Measurements from ENCODE around the gene CYSTM1.

CYSTM1 gene

DNA sequence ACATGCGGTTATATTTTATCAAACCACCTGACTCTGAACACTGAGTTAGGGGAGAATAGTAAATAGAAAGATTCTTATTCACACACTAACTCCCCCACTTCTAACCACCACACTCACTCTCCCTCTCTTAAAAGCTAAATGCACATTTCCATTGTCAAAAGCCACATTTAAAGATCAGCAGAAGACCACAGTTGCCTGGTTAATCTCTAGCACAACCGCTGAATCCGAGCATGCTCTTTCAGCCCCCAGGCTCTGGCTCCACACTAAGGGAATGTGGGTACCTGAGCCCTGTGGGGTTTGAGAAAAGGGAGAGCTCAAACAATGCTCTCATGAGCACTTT is 92.2 kb downstream of the CYSTM1 start:
- DNase-seq (ENCODE audit: low read depth), result no peak
- no peak overlapping the region for H3K4me3 ChIP-seq (ENCODE audit: low read depth, low read length)
- TF ChIP-seq MYC (IDR thresholded peaks at IDR 0.05; ENCODE audit: low read depth, low read length) (no peak), POLR2A (IDR thresholded peaks at IDR 0.05; ENCODE audit: extremely low read depth, insufficient read length) (no peak)
- TF ChIP-seq, protein P1, sequence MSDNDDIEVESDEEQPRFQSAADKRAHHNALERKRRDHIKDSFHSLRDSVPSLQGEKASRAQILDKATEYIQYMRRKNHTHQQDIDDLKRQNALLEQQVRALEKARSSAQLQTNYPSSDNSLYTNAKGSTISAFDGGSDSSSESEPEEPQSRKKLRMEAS (IDR thresholded peaks at IDR 0.05; ENCODE audit: low read depth, low read length), result no peak
- TF ChIP-seq, protein P2, sequence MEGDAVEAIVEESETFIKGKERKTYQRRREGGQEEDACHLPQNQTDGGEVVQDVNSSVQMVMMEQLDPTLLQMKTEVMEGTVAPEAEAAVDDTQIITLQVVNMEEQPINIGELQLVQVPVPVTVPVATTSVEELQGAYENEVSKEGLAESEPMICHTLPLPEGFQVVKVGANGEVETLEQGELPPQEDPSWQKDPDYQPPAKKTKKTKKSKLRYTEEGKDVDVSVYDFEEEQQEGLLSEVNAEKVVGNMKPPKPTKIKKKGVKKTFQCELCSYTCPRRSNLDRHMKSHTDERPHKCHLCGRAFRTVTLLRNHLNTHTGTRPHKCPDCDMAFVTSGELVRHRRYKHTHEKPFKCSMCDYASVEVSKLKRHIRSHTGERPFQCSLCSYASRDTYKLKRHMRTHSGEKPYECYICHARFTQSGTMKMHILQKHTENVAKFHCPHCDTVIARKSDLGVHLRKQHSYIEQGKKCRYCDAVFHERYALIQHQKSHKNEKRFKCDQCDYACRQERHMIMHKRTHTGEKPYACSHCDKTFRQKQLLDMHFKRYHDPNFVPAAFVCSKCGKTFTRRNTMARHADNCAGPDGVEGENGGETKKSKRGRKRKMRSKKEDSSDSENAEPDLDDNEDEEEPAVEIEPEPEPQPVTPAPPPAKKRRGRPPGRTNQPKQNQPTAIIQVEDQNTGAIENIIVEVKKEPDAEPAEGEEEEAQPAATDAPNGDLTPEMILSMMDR (IDR thresholded peaks at IDR 0.05; ENCODE audit: low read depth, low read length), result no peak

DNA sequence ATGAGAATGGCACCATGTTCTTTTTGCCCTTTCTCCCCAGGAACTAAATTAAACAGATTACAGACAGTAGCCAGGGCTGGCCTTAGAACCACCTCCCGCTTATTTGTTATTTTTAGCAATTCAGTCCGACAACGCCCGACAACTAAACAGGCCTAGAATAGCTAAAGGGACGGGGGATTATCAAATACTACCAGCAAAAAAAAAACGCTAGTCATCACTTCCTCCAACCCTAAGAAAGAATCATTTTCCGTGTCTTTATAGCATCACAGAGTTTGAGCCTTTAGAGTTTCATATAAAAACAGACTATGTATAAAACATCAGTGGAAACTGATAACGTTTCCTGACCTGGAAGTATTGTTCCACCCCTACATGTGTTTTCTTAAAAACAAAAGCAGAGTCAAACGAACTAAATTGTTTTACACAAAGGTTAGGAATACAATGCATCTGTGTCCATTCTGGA is 92.6 kb downstream of the CYSTM1 start:
- no peak for DNase-seq (ENCODE audit: low read depth)
- no peak overlapping the region for H3K4me3 ChIP-seq (ENCODE audit: low read depth, low read length)
- TF ChIP-seq POLR2A (IDR thresholded peaks at IDR 0.05; ENCODE audit: extremely low read depth, insufficient read length), result no peak
- TF ChIP-seq, protein P1 (IDR thresholded peaks at IDR 0.05; ENCODE audit: low read depth, low read length), result no peak
- no peak for TF ChIP-seq MYC (IDR thresholded peaks at IDR 0.05; ENCODE audit: low read depth, low read length)
- TF ChIP-seq, protein P2 (IDR thresholded peaks at IDR 0.05; ENCODE audit: low read depth, low read length), result no peak

DNA sequence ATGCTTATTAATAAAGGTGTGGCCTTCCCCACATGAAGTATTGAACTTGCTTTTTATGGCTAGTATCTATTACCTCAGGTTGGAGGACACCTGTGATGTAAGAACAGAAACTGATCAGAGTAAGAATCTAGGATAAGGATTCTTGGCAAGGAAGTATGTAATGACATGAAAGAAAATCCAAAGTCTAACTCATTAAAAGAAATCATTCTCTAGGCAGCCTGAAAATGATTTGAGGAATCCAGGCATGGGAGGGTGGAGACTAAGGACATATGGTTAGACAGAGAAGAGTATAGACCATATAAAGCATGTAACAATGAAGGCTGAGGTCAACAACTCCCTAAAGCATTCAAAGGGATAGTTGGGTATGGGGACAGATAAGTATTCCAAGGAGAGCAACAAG is 95.0 kb downstream of the CYSTM1 start:
- no peak overlapping the region for H3K4me3 ChIP-seq (ENCODE audit: low read depth, low read length)
- DNase-seq (ENCODE audit: low read depth), result no peak
- TF ChIP-seq POLR2A (IDR thresholded peaks at IDR 0.05; ENCODE audit: extremely low read depth, insufficient read length) (no peak), MYC (IDR thresholded peaks at IDR 0.05; ENCODE audit: low read depth, low read length) (no peak)
- TF ChIP-seq, protein P2 (IDR thresholded peaks at IDR 0.05; ENCODE audit: low read depth, low read length), result no peak
- TF ChIP-seq, protein P1 (IDR thresholded peaks at IDR 0.05; ENCODE audit: low read depth, low read length), result no peak

DNA sequence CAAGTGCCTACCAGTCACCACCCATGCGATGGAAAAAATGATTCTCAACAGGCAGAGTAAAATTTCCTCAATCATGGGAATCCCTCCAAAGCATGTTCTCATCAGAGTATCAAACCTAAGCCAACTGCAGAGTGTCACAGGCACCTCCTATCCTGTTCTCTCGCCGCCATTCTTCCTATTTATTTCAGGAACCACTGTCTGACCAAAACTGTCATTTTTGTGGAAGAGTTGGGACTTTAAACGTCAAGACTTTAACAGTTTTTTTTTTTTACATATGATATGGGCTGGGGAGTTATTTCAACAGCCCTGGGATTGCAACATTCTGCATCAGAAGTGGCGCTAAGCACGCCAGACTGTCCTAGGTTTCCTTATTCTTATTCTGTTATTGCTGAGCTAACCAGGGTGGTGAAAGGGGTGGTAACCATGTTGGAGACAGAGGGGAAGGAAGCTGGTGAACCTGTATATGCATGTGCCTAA is 98.5 kb downstream of the CYSTM1 start:
- peak overlapping the region; percentile 42 for H3K4me3 ChIP-seq (ENCODE audit: low read depth, low read length)
- TF ChIP-seq, protein P1 (IDR thresholded peaks at IDR 0.05; ENCODE audit: low read depth, low read length), result peak; percentile 84
- TF ChIP-seq MYC (IDR thresholded peaks at IDR 0.05; ENCODE audit: low read depth, low read length) (peak; percentile 79), POLR2A (IDR thresholded peaks at IDR 0.05; ENCODE audit: extremely low read depth, insufficient read length) (no peak)
- TF ChIP-seq, protein P2 (IDR thresholded peaks at IDR 0.05; ENCODE audit: low read depth, low read length), result no peak
- DNase-seq (ENCODE audit: low read depth), result peak; percentile 95

DNA sequence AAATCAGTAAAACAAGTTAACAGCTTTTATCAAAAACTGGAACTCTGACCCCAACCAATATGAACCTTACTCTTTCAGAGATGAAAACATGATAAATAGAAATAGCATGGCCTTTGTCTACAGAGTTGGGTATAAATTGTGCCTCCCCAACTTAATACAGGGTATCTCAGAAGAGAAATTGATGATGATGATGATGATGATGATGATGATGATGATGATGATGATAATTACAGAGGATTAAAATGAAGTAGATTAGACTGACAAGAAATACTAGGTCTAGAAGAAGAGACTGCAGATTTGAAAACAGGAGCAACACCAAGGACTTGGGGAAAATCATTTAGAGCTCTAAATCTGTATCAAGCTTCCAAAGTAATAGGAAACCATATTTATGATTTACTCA is 100.8 kb downstream of the CYSTM1 start:
- DNase-seq (ENCODE audit: low read depth), result no peak
- no peak for TF ChIP-seq POLR2A (IDR thresholded peaks at IDR 0.05; ENCODE audit: extremely low read depth, insufficient read length)
- TF ChIP-seq, protein P2 (IDR thresholded peaks at IDR 0.05; ENCODE audit: low read depth, low read length), result no peak
- no peak for TF ChIP-seq MYC (IDR thresholded peaks at IDR 0.05; ENCODE audit: low read depth, low read length)
- TF ChIP-seq, protein P1 (IDR thresholded peaks at IDR 0.05; ENCODE audit: low read depth, low read length), result no peak
- H3K4me3 ChIP-seq (ENCODE audit: low read depth, low read length), result no peak overlapping the region

Measured in NB4 (cell line).